ENCODE results near the gene MED26.

MED26 gene

GRCh38 chr19:16627928-16628182 is 149 bp downstream of the MED26 start:
- peak in 1 of 2 experiments; percentile 74 for DNase-seq
- TF ChIP-seq GATA1 (IDR thresholded peaks at IDR 0.05; ENCODE audit: low read depth, low read length) (no peak), POLR2A (IDR thresholded peaks at IDR 0.05; ENCODE audit: low read length) (no peak)

- peak; percentile 51 to 72 for DNase-seq
- no peak for TF ChIP-seq POLR2A (IDR thresholded peaks at IDR 0.05; ENCODE audit: low read length)
- no peak for TF ChIP-seq GATA1 (IDR thresholded peaks at IDR 0.05; ENCODE audit: low read depth, low read length)
These were observed 644 bp downstream of the MED26 start for GRCh38 chr19:16627193-16627927.

GRCh38 chr19:16626796-16627192 is 1.2 kb downstream of the MED26 start:
- DNase-seq, result peak; percentile 40 to 49

GRCh38 chr19:16625163-16625958 is 2.6 kb downstream of the MED26 start:
- DNase-seq, result no peak
- TF ChIP-seq GATA1 (IDR thresholded peaks at IDR 0.05; ENCODE audit: low read depth, low read length), result no peak
- TF ChIP-seq POLR2A (IDR thresholded peaks at IDR 0.05; ENCODE audit: low read length), result no peak

More at GRCh38 chr19:16626796-16627192, 1.2 kb downstream of the MED26 start:
- TF ChIP-seq GATA1 (IDR thresholded peaks at IDR 0.05; ENCODE audit: low read depth, low read length) (no peak), POLR2A (IDR thresholded peaks at IDR 0.05; ENCODE audit: low read length) (no peak)

GRCh38 chr19:16624236-16624635 is 3.8 kb downstream of the MED26 start:
- DNase-seq, result no peak
- TF ChIP-seq GATA1 (IDR thresholded peaks at IDR 0.05; ENCODE audit: low read depth, low read length) (no peak), POLR2A (IDR thresholded peaks at IDR 0.05; ENCODE audit: low read length) (no peak)

GRCh38 chr19:16623576-16623975 is 4.4 kb downstream of the MED26 start:
- no peak for DNase-seq
- TF ChIP-seq POLR2A (IDR thresholded peaks at IDR 0.05; ENCODE audit: low read length) (no peak), GATA1 (IDR thresholded peaks at IDR 0.05; ENCODE audit: low read depth, low read length) (no peak)

- DNase-seq, result no peak
- TF ChIP-seq GATA1 (IDR thresholded peaks at IDR 0.05; ENCODE audit: low read depth, low read length) (no peak), POLR2A (IDR thresholded peaks at IDR 0.05; ENCODE audit: low read length) (no peak)
These were observed 4.9 kb downstream of the MED26 start for GRCh38 chr19:16623066-16623465.

GRCh38 chr19:16621165-16621800 is 6.7 kb downstream of the MED26 start:
- no peak for DNase-seq
- TF ChIP-seq POLR2A (IDR thresholded peaks at IDR 0.05; ENCODE audit: low read length), result no peak
- TF ChIP-seq GATA1 (IDR thresholded peaks at IDR 0.05; ENCODE audit: low read depth, low read length), result no peak

GRCh38 chr19:16620584-16620983 is 7.4 kb downstream of the MED26 start:
- no peak for DNase-seq
- TF ChIP-seq GATA1 (IDR thresholded peaks at IDR 0.05; ENCODE audit: low read depth, low read length) (no peak), POLR2A (IDR thresholded peaks at IDR 0.05; ENCODE audit: low read length) (no peak)

- TF ChIP-seq GATA1 (IDR thresholded peaks at IDR 0.05; ENCODE audit: low read depth, low read length) (no peak), POLR2A (IDR thresholded peaks at IDR 0.05; ENCODE audit: low read length) (no peak)
- no peak for DNase-seq
These were observed 8.0 kb downstream of the MED26 start for GRCh38 chr19:16620018-16620417.

- DNase-seq, result no peak
- TF ChIP-seq POLR2A (IDR thresholded peaks at IDR 0.05; ENCODE audit: low read length) (no peak), GATA1 (IDR thresholded peaks at IDR 0.05; ENCODE audit: low read depth, low read length) (no peak)
These were observed 8.5 kb downstream of the MED26 start for GRCh38 chr19:16619457-16619856.

GRCh38 chr19:16618248-16618647 is 9.8 kb downstream of the MED26 start:
- TF ChIP-seq POLR2A (IDR thresholded peaks at IDR 0.05; ENCODE audit: low read length) (no peak), GATA1 (IDR thresholded peaks at IDR 0.05; ENCODE audit: low read depth, low read length) (no peak)
- no peak for DNase-seq

GRCh38 chr19:16615808-16616207 is 12.2 kb downstream of the MED26 start:
- no peak for DNase-seq
- TF ChIP-seq GATA1 (IDR thresholded peaks at IDR 0.05; ENCODE audit: low read depth, low read length) (no peak), POLR2A (IDR thresholded peaks at IDR 0.05; ENCODE audit: low read length) (no peak)

GRCh38 chr19:16614941-16615340 is 13.1 kb downstream of the MED26 start:
- no peak for DNase-seq
- TF ChIP-seq GATA1 (IDR thresholded peaks at IDR 0.05; ENCODE audit: low read depth, low read length) (no peak), POLR2A (IDR thresholded peaks at IDR 0.05; ENCODE audit: low read length) (no peak)

Measured in erythroblast (primary cell).